ENCODE measurements around the gene NEK3.
"Not testable (repeated sequence)": the region's sequence is repeated elsewhere in the genome, so short reads cannot be mapped to it uniquely, and the experiment has no call there.

NEK3 gene

GRCh38 chr13:52109116-52109670, 50.2 kb downstream of the NEK3 start:
- DNase-seq = no peak

GRCh38 chr13:52105841-52106240, 53.6 kb downstream of the NEK3 start:
- DNase-seq = no peak

GRCh38 chr13:52104624-52105023, 54.8 kb downstream of the NEK3 start:
- DNase-seq = no peak

GRCh38 chr13:52103386-52103785, 56.0 kb downstream of the NEK3 start:
- DNase-seq = no peak

GRCh38 chr13:52102423-52102822, 57.0 kb downstream of the NEK3 start:
- DNase-seq = not testable (repeated sequence)

GRCh38 chr13:52097197-52097596, 62.2 kb downstream of the NEK3 start:
- DNase-seq = no peak

- no peak for DNase-seq
These were observed 62.6 kb downstream of the NEK3 start for GRCh38 chr13:52096748-52097147.

GRCh38 chr13:52096062-52096461, 63.3 kb downstream of the NEK3 start:
- DNase-seq = no peak

- DNase-seq = no peak
These were observed 67.3 kb downstream of the NEK3 start for GRCh38 chr13:52092087-52092486.

GRCh38 chr13:52091473-52091872, 67.9 kb downstream of the NEK3 start:
- no peak for DNase-seq

GRCh38 chr13:52085421-52085820, 74.0 kb downstream of the NEK3 start:
- no peak for DNase-seq

- not testable (repeated sequence) for DNase-seq
These were observed 74.4 kb downstream of the NEK3 start for GRCh38 chr13:52084981-52085380.

Data from activated CD4-positive, alpha-beta T cell treated with anti-CD3 and anti-CD28 coated beads, Interleukin-2, Interleukin-6, amounts not matched to agents 100 ng/mL and 50 ng/mL, durations not matched to agents 16 hours and 8 hours (primary cell).